Activated effector memory CD4-positive, alpha-beta T cell treated with Interleukin-2 at 50 U/mL for 16 hours (primary cell): ENCODE results near the gene ADAM10.
A peak's percentile ranks its signal among the peaks of the same experiment; 100 is the strongest.

Source experiments
- DNase-seq: peaks from one replicate; pipeline ENCODE4 v3.0.0-alpha.2; 2020

Gene ADAM10

GRCh38 chr15:58755956-58756355 is 6.4 kb upstream of the ADAM10 start:
- DNase-seq, result no peak

GRCh38 chr15:58755350-58755749 is 5.8 kb upstream of the ADAM10 start:
- no peak for DNase-seq

GRCh38 chr15:58752716-58753115 is 3.2 kb upstream of the ADAM10 start:
- no peak for DNase-seq

- peak; percentile 26 for DNase-seq
These were observed 515 bp downstream of the ADAM10 start for GRCh38 chr15:58748852-58749531.

- peak; percentile 13 for DNase-seq
These were observed 1.3 kb downstream of the ADAM10 start for GRCh38 chr15:58748040-58748851.

- DNase-seq, result no peak
These were observed 3.3 kb downstream of the ADAM10 start for GRCh38 chr15:58746174-58746573.

GRCh38 chr15:58742819-58743502 is 6.5 kb downstream of the ADAM10 start:
- no peak for DNase-seq

GRCh38 chr15:58742022-58742813 is 7.3 kb downstream of the ADAM10 start:
- DNase-seq, result no peak

GRCh38 chr15:58741032-58741431 is 8.5 kb downstream of the ADAM10 start:
- DNase-seq, result no peak

GRCh38 chr15:58740436-58740835 is 9.1 kb downstream of the ADAM10 start:
- DNase-seq, result no peak

GRCh38 chr15:58738046-58738707 is 11.3 kb downstream of the ADAM10 start:
- no peak for DNase-seq

GRCh38 chr15:58737298-58737697 is 12.2 kb downstream of the ADAM10 start:
- DNase-seq, result no peak

- no peak for DNase-seq
These were observed 13.4 kb downstream of the ADAM10 start for GRCh38 chr15:58736018-58736643.

GRCh38 chr15:58734859-58735258 is 14.6 kb downstream of the ADAM10 start:
- no peak for DNase-seq

GRCh38 chr15:58732625-58733363 is 16.7 kb downstream of the ADAM10 start:
- no peak for DNase-seq

GRCh38 chr15:58731756-58732535 is 17.6 kb downstream of the ADAM10 start:
- DNase-seq, result no peak

GRCh38 chr15:58726867-58727266 is 22.6 kb downstream of the ADAM10 start:
- no peak for DNase-seq

GRCh38 chr15:58724466-58724865 is 25.0 kb downstream of the ADAM10 start:
- DNase-seq, result no peak

- no peak for DNase-seq
These were observed 32.1 kb downstream of the ADAM10 start for GRCh38 chr15:58717357-58717756.

GRCh38 chr15:58716027-58716426 is 33.5 kb downstream of the ADAM10 start:
- DNase-seq, result no peak
